Sigmoid colon (tissue), 4 donors: ENCODE data around the gene DICER1.

ENCODE experiments used
- CTCF ChIP-seq, 4 experiments: fragments of 450-650 bp in 3 of 4; fragments of 200-600 bp in 1 of 4; IDR thresholded peaks; one replicate each; pipeline ENCODE4 v1.5.1; 2016 to 2019; ENCODE audit warnings: antibody characterized with exemption in 4 of 4, mild to moderate bottlenecking in 3 of 4, moderate library complexity in 2 of 4
- POLR2AphosphoS5 ChIP-seq, 4 donors: sonication (generic); formaldehyde crosslinking; IDR thresholded peaks; one replicate each; pipeline ENCODE4 v1.6.1; 2017; ENCODE audit warnings: antibody characterized with exemption in 4 of 4

GRCh38 chr14:95064734-95065133, 92.6 kb downstream of the DICER1 start:
- TF ChIP-seq POLR2AphosphoS5 (IDR thresholded peaks at IDR 0.05) (no peak), CTCF (IDR thresholded peaks at IDR 0.05) (no peak)
